LNCaP clone FGC (cell line): ENCODE data around the gene ELOVL7.
"Not testable (repeated sequence)": the region's sequence is repeated elsewhere in the genome, so short reads cannot be mapped to it uniquely, and the experiment has no call there.

Experiments used
- DNase-seq: peaks from one replicate; pipeline ENCODE4 v3.0.0-alpha.2; 2011; ENCODE audit warnings: low read depth
- H3K4me3 ChIP-seq: 2 replicates; pipeline ENCODE4 v1.5.1; 2011; ENCODE audit warnings: mild to moderate bottlenecking, low read depth, low read length, control low read depth
- TF ChIP-seq, protein P1 (sequence below): IDR thresholded peaks from 2 replicates; pipeline ENCODE4 v1.5.1; 2012; ENCODE audit warnings: mild to moderate bottlenecking; ENCODE audit not compliant: control insufficient read depth, insufficient read depth; ENCODE audit errors: extremely low read depth

The ELOVL7 gene

DNA sequence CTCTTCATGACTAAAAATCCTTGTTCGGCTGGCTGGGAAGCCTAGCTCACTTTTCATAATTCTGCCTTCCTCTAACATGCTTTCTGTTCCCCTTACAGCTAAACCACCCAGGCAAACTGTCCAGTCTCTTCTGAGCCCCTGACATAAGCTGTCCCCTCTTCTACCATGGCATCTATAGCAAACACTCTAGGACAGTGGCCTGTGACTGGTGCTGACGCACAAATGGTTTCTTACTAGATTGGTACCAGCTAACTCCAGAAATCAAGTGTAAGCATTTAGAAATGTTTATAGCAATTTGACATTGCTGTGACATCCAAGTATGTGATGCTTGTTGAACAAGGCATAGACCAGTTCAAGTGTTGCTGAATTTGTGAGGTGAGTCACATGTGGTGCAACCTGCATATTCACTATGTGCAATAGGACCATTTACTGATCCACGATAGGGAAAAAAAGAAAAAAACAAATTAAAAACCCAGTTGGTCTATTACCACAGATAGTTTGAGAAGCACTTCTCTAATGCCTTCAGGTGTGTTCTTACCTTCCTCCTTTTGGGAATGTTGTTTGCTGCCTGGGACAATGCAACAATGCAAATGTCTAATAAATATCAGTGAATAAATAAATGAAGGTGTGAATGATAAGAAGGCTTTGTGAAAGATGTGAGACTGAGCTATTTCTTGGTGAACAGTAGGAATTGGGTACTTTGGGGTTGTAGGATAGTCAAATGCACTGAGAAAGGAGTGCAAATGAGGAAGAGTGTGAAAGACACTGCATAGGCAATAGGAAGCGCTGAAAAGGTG lies 22.4 kb downstream of the ELOVL7 start:
- TF ChIP-seq, protein P1, sequence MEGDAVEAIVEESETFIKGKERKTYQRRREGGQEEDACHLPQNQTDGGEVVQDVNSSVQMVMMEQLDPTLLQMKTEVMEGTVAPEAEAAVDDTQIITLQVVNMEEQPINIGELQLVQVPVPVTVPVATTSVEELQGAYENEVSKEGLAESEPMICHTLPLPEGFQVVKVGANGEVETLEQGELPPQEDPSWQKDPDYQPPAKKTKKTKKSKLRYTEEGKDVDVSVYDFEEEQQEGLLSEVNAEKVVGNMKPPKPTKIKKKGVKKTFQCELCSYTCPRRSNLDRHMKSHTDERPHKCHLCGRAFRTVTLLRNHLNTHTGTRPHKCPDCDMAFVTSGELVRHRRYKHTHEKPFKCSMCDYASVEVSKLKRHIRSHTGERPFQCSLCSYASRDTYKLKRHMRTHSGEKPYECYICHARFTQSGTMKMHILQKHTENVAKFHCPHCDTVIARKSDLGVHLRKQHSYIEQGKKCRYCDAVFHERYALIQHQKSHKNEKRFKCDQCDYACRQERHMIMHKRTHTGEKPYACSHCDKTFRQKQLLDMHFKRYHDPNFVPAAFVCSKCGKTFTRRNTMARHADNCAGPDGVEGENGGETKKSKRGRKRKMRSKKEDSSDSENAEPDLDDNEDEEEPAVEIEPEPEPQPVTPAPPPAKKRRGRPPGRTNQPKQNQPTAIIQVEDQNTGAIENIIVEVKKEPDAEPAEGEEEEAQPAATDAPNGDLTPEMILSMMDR: no peak
- H3K4me3 ChIP-seq: no peak overlapping the region
- no peak for DNase-seq

DNA sequence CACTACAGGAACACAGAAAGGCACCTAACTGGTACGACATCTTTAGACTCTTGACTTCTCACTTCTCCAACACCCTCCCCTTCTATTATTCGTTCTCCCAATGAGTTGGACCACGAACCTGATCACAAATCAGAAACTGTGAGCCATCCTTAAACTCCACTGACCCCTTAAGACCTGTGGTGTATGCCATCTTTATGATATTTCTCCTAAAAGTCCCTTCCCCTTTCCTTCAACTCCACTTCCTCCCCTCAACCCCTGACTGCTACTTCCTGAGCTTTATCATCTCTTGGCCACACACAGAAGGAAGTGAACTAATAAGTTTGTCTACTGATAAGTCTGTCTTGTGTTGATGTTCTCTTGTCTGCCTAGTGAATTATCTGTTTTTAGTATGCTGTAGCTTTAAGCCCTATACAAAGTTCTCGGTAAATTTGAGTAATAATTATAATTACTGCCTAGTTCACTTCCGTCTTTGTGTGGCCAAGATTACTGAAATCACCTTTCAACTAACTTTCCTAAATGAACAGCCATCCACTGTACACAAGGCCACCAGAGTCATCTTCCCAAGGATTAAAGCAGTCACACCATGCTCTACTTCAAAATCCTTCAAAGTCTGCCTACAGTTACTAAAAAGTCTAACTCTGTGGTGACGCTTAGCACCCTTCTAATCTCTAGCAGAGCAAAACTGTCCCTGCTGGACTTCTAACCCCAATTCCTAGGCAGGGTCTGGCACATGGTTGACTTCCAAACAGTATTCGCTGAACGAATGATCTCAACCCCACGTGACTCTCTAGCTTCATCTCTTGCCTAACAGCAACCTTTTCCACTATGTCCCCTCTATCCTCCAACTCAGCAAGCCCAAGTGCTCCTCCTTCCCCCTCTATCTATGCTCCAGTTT lies 23.2 kb downstream of the ELOVL7 start:
- TF ChIP-seq, protein P1: no peak
- no peak for DNase-seq
- H3K4me3 ChIP-seq: no peak overlapping the region

DNA sequence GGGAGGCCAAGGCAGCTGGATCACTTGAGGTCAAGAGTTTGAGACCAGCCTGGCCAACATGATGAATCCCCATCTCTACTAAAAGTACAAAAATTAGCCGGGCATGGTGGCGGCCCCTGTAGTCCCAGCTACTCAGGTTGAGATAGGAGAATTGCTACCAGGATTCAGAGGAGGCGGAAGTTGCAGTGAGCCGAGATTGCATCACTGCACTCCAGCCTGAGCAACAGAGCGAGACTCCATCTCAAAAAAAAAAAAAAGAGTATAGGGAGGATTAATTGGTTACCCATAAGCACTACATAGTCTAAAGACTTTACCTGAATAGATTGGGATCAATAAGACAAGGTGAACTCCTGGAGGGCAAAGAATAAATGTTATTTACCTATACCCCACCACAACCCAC lies 27.9 kb downstream of the ELOVL7 start:
- not testable (repeated sequence) for DNase-seq, H3K4me3 ChIP-seq

- DNase-seq: no peak
- TF ChIP-seq, protein P1: no peak
- H3K4me3 ChIP-seq: no peak overlapping the region
Observed at GRCh38 chr5:60814498-60814897, 29.6 kb downstream of the ELOVL7 start.

GRCh38 chr5:60812426-60812825 lies 31.6 kb downstream of the ELOVL7 start:
- TF ChIP-seq, protein P1: no peak
- no peak overlapping the region for H3K4me3 ChIP-seq
- no peak for DNase-seq

DNA sequence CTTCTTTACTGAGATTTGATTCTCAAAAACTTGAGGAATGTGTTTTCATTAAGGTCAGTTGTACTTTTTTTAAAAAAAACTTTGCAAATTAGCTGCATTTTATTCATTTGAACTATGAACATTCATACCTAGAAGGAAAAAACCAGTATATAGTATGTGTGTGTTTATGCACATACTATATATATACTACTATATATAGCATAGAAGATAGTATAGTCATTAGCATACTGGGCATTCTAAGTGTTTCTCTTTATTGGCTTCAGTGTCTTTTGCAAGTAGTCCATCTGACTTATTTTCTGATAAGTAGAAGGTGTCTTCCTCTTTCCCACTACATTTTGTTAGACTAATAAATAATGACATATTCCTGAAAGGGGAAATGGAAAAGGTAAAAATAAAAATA lies 33.0 kb downstream of the ELOVL7 start:
- no peak for DNase-seq
- TF ChIP-seq, protein P1: no peak
- H3K4me3 ChIP-seq: no peak overlapping the region

DNA sequence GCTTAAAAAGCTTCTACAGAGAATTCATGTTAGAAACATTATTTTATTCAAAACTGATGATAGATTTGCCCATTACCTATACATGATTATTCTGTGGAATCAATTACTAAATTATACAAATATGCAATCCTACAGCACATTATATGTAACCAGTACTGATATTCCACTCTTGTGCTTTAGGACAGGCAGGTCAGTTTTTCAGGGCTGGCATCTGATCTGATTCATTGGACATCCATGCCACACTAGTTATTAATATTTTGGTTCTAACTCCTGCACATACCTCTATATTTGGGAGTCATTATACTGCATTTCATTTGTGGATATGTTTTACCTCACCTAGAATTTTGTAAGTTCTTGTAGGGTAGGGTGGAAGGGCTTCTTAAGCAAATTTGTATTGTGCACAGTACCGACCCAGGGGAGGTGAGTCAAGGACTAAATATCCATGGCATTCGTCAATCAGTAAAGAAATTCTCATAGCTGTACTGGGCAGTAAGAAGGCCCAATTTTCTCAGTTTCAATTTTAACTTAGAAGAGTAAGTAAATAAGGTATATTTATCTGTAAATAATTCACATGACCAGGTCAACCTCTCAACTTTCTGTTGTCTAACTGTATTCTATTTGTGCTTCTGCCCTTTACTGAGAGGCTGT lies 33.5 kb downstream of the ELOVL7 start:
- TF ChIP-seq, protein P1: no peak
- no peak for DNase-seq
- no peak overlapping the region for H3K4me3 ChIP-seq
